Erythroblast (primary cell): ENCODE data around the gene NCOA4.
"Not testable (repeated sequence)": the region's sequence is repeated elsewhere in the genome, so short reads cannot be mapped to it uniquely, and the experiment has no call there.

Source experiments
- GATA1 ChIP-seq: IDR thresholded peaks from 2 replicates; pipeline ENCODE4 v1.6.1; 2011; ENCODE audit warnings: low read depth, mild to moderate bottlenecking, control low read depth, low read length, moderate library complexity
- POLR2A ChIP-seq: IDR thresholded peaks from 2 replicates; pipeline ENCODE4 v1.6.1; 2011; ENCODE audit warnings: mild to moderate bottlenecking, low read length

GRCh38 chr10:45956634-45957033 is 73.8 kb downstream of the NCOA4 start:
- TF ChIP-seq POLR2A, GATA1: not testable (repeated sequence)
